MCF 10A (cell line): ENCODE data around the gene LITAF. TPM values are rescaled to one million over a fixed set of nuclear protein-coding genes. Genes with fewer than 3 reads are reported as not detected.

Experiments
- BruUV-seq: library from RNA; stranded (reverse); fragments of 400-500 nt; replicated peaks from 2 replicates; lab custom pipeline; 2021; lab: Mats Ljungman, UMichigan
- CTCF ChIA-PET: fragments of 300-600 bp; sonication (Branson Sonifier 250); formaldehyde crosslinking; extraction: SDS; loops from one replicate; lab custom pipeline; 2021; ENCODE audit warnings: antibody characterized with exemption, inconsistent platforms; lab: Yijun Ruan, JAX
- POLR2A ChIA-PET: fragments of 300-600, 350-650 bp; sonication (Branson Sonifier 250); formaldehyde crosslinking; extraction: SDS; loops from one replicate; lab custom pipeline; 2020; ENCODE audit warnings: antibody characterized with exemption, inconsistent platforms; lab: Yijun Ruan, JAX
- DNase-seq: peaks from one replicate; pipeline ENCODE4 v3.0.0-alpha.2; 2018; ENCODE audit not compliant: unreplicated experiment
- H3K27ac Mint-ChIP-seq: one replicate; pipeline ENCODE4 v1.8.0; 2022; ENCODE audit warnings: mild to moderate bottlenecking, low read depth, mixed read lengths; ENCODE audit not compliant: unreplicated experiment
- H3K27me3 Mint-ChIP-seq: one replicate; pipeline ENCODE4 v1.8.0; 2022; ENCODE audit warnings: mixed read lengths; ENCODE audit not compliant: insufficient read depth, unreplicated experiment
- H3K36me3 Mint-ChIP-seq: one replicate; pipeline ENCODE4 v1.8.0; 2022; ENCODE audit warnings: mild to moderate bottlenecking, moderate library complexity, mixed read lengths; ENCODE audit not compliant: insufficient read depth, unreplicated experiment
- H3K4me1 Mint-ChIP-seq: one replicate; pipeline ENCODE4 v1.8.0; 2022; ENCODE audit warnings: mixed read lengths; ENCODE audit not compliant: insufficient read depth, unreplicated experiment
- H3K4me3 Mint-ChIP-seq: one replicate; pipeline ENCODE4 v1.8.0; 2022; ENCODE audit warnings: mild to moderate bottlenecking, moderate library complexity, mixed read lengths; ENCODE audit not compliant: unreplicated experiment
- H3K9me3 Mint-ChIP-seq: one replicate; pipeline ENCODE4 v1.8.0; 2022; ENCODE audit warnings: mixed read lengths; ENCODE audit not compliant: unreplicated experiment
- CTCF ChIP-seq: fragments of 200-600 bp; IDR thresholded peaks from one replicate; pipeline ENCODE4 v1.8.0; 2022; ENCODE audit warnings: antibody characterized with exemption, mild to moderate bottlenecking; ENCODE audit not compliant: unreplicated experiment
- intact Hi-C: fragments of 100-400 bp; cut with micrococcal nuclease; formaldehyde crosslinking; loops from 2 replicates; pipeline ENCODE4 v1.14.1; 2022
- total RNA-seq: library from RNA; stranded (reverse); gene quantifications from 2 replicates; pipeline ENCODE4 v1.2.3, GENCODE V29; 2022

Gene LITAF
- total RNA-seq, 1 experiment from 2014 or later = 120 TPM

GRCh38 chr16:11570806-11571205 lies 15.9 kb downstream of the LITAF start:
- DNase-seq = no peak
- BruUV-seq = no TSS peak
- Mint-ChIP-seq H3K4me3 (no peak overlapping the region), H3K27me3 (no peaks in the 10 kb centered on the region), H3K36me3 (peaks cover 43% of the 10 kb centered on the region), H3K27ac (no peak overlapping the region), H3K4me1 (peaks cover 16% of the 10 kb centered on the region), H3K9me3 (no peaks in the 10 kb centered on the region)
- TF ChIP-seq CTCF = no peak
- intact Hi-C loops = no loop called here
- POLR2A ChIA-PET = no interaction called here
- CTCF ChIA-PET = no interaction called here

- DNase-seq = no peak
- BruUV-seq = no TSS peak
- no peak for TF ChIP-seq CTCF
- Mint-ChIP-seq H3K9me3 (no peaks in the 10 kb centered on the region), H3K36me3 (peaks cover 43% of the 10 kb centered on the region), H3K27ac (no peak overlapping the region), H3K4me1 (peaks cover 16% of the 10 kb centered on the region), H3K27me3 (no peaks in the 10 kb centered on the region), H3K4me3 (no peak overlapping the region)
- ChIA-PET POLR2A (interaction anchor here (0.9 kb wide), 1 partner anchor 10 kb away, joined by 3 read pairs; no protein-coding TSS in a partner anchor), CTCF (no interaction called here)
- intact Hi-C loops = no loop called here
Observed at GRCh38 chr16:11570258-11570657, 16.5 kb downstream of the LITAF start.

- Mint-ChIP-seq H3K4me3 (no peak overlapping the region), H3K36me3 (peaks cover 42% of the 10 kb centered on the region), H3K27ac (peak overlapping the region; percentile 70), H3K27me3 (no peaks in the 10 kb centered on the region), H3K9me3 (no peaks in the 10 kb centered on the region), H3K4me1 (peaks cover 17% of the 10 kb centered on the region)
- TF ChIP-seq CTCF = no peak
- ChIA-PET CTCF (no interaction called here), POLR2A (interaction anchor here (0.7 kb wide), 1 partner anchor 69 kb away, joined by 6 read pairs; no protein-coding TSS in a partner anchor)
- intact Hi-C loops = no loop called here
- BruUV-seq = no TSS peak
- no peak for DNase-seq
Observed at GRCh38 chr16:11566398-11566797, 20.3 kb downstream of the LITAF start.

- CTCF ChIA-PET = interaction anchor here (0.6 kb wide), 1 partner anchor 87 kb away, joined by 3 read pairs; no protein-coding TSS in a partner anchor
- Mint-ChIP-seq H3K27ac (peak overlapping the region; percentile 70), H3K27me3 (no peaks in the 10 kb centered on the region), H3K4me3 (no peak overlapping the region), H3K36me3 (peaks cover 39% of the 10 kb centered on the region), H3K9me3 (no peaks in the 10 kb centered on the region), H3K4me1 (peaks cover 19% of the 10 kb centered on the region)
- POLR2A ChIA-PET = no interaction called here
- BruUV-seq = no TSS peak
- TF ChIP-seq CTCF = no peak
- intact Hi-C loops = no loop called here
- no peak for DNase-seq
Observed at GRCh38 chr16:11565665-11566064, 21.1 kb downstream of the LITAF start.
